Measurements from ENCODE around the gene BACE2.

DNA sequence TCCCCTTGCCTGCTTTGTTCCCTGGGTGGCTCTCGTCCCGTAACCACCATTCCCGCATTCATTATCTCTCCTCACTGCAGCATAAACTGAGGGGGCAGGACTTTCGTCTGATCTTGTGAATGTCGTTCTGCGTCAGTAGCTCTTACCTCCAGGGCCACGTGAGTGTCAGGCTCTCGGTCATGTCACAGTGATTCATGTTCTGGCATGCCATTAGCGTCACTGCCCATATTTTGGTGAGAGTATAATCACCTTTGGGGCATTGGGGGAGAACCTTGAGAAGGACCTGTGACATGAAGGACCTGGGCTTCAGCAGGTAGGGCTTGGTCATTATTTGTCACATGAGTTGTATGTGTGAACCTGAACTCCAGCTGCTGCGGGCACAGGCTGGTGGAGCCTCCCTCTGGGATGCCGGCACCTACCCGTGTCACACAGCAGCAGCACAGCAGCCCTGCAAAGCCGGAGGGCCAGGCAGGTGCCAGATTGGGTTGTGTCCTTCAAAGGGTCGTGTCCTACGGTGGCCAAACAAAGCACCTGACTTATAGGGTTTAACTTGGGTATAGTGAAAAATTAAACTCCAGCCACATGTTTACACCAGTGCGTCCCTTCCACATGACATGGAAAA, 68.5 kb downstream of the BACE2 start:
- TF ChIP-seq, protein P1, sequence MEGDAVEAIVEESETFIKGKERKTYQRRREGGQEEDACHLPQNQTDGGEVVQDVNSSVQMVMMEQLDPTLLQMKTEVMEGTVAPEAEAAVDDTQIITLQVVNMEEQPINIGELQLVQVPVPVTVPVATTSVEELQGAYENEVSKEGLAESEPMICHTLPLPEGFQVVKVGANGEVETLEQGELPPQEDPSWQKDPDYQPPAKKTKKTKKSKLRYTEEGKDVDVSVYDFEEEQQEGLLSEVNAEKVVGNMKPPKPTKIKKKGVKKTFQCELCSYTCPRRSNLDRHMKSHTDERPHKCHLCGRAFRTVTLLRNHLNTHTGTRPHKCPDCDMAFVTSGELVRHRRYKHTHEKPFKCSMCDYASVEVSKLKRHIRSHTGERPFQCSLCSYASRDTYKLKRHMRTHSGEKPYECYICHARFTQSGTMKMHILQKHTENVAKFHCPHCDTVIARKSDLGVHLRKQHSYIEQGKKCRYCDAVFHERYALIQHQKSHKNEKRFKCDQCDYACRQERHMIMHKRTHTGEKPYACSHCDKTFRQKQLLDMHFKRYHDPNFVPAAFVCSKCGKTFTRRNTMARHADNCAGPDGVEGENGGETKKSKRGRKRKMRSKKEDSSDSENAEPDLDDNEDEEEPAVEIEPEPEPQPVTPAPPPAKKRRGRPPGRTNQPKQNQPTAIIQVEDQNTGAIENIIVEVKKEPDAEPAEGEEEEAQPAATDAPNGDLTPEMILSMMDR (IDR thresholded peaks at IDR 0.05) = no peak
- TF ChIP-seq POLR2A (IDR thresholded peaks at IDR 0.05) = no peak

Measured in right lobe of liver (tissue), 4 donors.